PC-9 (cell line): Measurements from ENCODE around the gene XPC. TPM values are rescaled to one million over a fixed set of nuclear protein-coding genes. Genes with fewer than 3 reads are reported as not detected.

Experiments
- BruUV-seq: library from RNA; stranded (reverse); fragments of 400-500 nt; replicated peaks from 2 replicates; lab custom pipeline; 2021; lab: Mats Ljungman, UMichigan
- CTCF ChIA-PET: fragments of 300-600 bp; sonication (Branson Sonifier 250); formaldehyde crosslinking; loops from one replicate; lab custom pipeline; 2022; ENCODE audit warnings: antibody characterized with exemption; lab: Charles Lee
- POLR2A ChIA-PET: fragments of 300-600 bp; sonication (Branson Sonifier 250); formaldehyde crosslinking; loops from one replicate; lab custom pipeline; 2022; ENCODE audit warnings: antibody characterized with exemption; ENCODE audit not compliant: unreplicated experiment; lab: Charles Lee
- DNase-seq, 2 experiments: peaks; one replicate each; pipeline versions ENCODE4 v3.0.0 to v3.0.0-alpha.2; 2015 to 2022; ENCODE audit warnings: mixed read lengths in 1 of 2
- H2AFZ ChIP-seq: fragments of 200-600 bp; sonication (generic); 2 replicates; pipeline ENCODE4 v1.8.1; 2017; ENCODE audit warnings: antibody characterized with exemption
- H3F3A ChIP-seq: fragments of 200-600 bp; sonication (generic); 2 replicates; pipeline ENCODE4 v1.8.1; 2017; ENCODE audit warnings: antibody characterized with exemption, mild to moderate bottlenecking, low read depth; ENCODE audit not compliant: insufficient read depth
- H3K27ac ChIP-seq: fragments of 200-600 bp; sonication (generic); 2 replicates; pipeline ENCODE4 v1.6.1; 2016; ENCODE audit warnings: mixed run types
- H3K27me3 ChIP-seq: fragments of 200-600 bp; sonication (generic); 2 replicates; pipeline ENCODE4 v1.6.1; 2016; ENCODE audit warnings: low read depth, mixed run types; ENCODE audit not compliant: insufficient read depth
- H3K36me3 ChIP-seq: fragments of 200-600 bp; sonication (generic); 2 replicates; pipeline ENCODE4 v1.6.1; 2016; ENCODE audit warnings: low read depth, mixed run types
- H3K4me1 ChIP-seq: fragments of 200-600 bp; sonication (generic); replicated peaks from 2 replicates; pipeline ENCODE4 v1.6.1; 2016; ENCODE audit warnings: mixed run types; ENCODE audit not compliant: insufficient read depth
- H3K4me2 ChIP-seq: fragments of 200-600 bp; sonication (generic); 2 replicates; pipeline ENCODE4 v1.6.1; 2017; ENCODE audit warnings: mixed run types
- H3K4me3 ChIP-seq: fragments of 200-600 bp; sonication (generic); 2 replicates; pipeline ENCODE4 v1.6.1; 2016; ENCODE audit warnings: mixed run types
- H3K79me2 ChIP-seq: fragments of 200-600 bp; sonication (generic); 2 replicates; pipeline ENCODE4 v1.6.1; 2017; ENCODE audit warnings: low read depth, mixed run types
- H3K9me2 ChIP-seq: fragments of 200-600 bp; sonication (generic); 2 replicates; pipeline ENCODE4 v1.8.1; 2017; ENCODE audit warnings: mild to moderate bottlenecking; ENCODE audit not compliant: insufficient read depth
- H3K9me3 ChIP-seq: fragments of 200-600 bp; sonication (generic); 2 replicates; pipeline ENCODE4 v1.8.1; 2016; ENCODE audit warnings: low read depth; ENCODE audit not compliant: insufficient read depth
- H4K20me1 ChIP-seq: fragments of 200-600 bp; sonication (generic); 2 replicates; pipeline ENCODE4 v1.8.1; 2017; ENCODE audit not compliant: insufficient read depth
- CTCF ChIP-seq: fragments of 200-600 bp; sonication (generic); conservative IDR thresholded peaks from 2 replicates; pipeline ENCODE4 v1.6.1; 2017; ENCODE audit warnings: mixed run types, antibody characterized with exemption, mild to moderate bottlenecking, moderate library complexity
- EZH2 ChIP-seq: fragments of 200-600 bp; sonication (generic); IDR thresholded peaks from 2 replicates; pipeline ENCODE4 v1.8.0; 2017; ENCODE audit warnings: antibody characterized with exemption, low read depth
- intact Hi-C: fragments of 100-400 bp; cut with micrococcal nuclease; formaldehyde crosslinking; loops from one replicate; pipeline ENCODE4 v1.10.0; 2022; ENCODE audit not compliant: unreplicated experiment
- total RNA-seq: library from RNA; stranded (reverse); gene quantifications from 2 replicates; pipeline ENCODE4 v1.2.3, GENCODE V29; 2021

Gene XPC
- total RNA-seq, 1 experiment from 2014 or later: 27.1 TPM

GRCh38 chr3:14169435-14169834 lies 9.0 kb downstream of the XPC start:
- no peak for DNase-seq
- H3K79me2 ChIP-seq: 0 out of 2 replicates have a peak, but pooled peaks cover 3% of the 10 kb centered on the region
- peaks cover 14% of the 10 kb centered on the region for H3K4me1 ChIP-seq
- POLR2A ChIA-PET: interaction anchor here (0.7 kb wide), 1 partner anchor 43 kb away, joined by 6 read pairs; no protein-coding TSS in a partner anchor
- 0 out of 2 replicates have a peak, but pooled peaks cover 4% of the 10 kb centered on the region for H3F3A ChIP-seq
- CTCF ChIA-PET: no interaction called here
- H3K9me2 ChIP-seq: no peaks in the 10 kb centered on the region
- no peak overlapping the region for H3K4me2 ChIP-seq
- no peak overlapping the region for H3K4me3 ChIP-seq
- intact Hi-C loops: no loop called here
- TF ChIP-seq EZH2: no peak
- no peak for TF ChIP-seq CTCF
- no peaks in the 10 kb centered on the region for H3K9me3 ChIP-seq
- H4K20me1 ChIP-seq: no peaks in the 10 kb centered on the region
- H3K27ac ChIP-seq: no peak overlapping the region; the same call in 1 of the 2 replicates
- H3K27me3 ChIP-seq: no peaks in the 10 kb centered on the region
- no TSS peak for BruUV-seq
- peaks cover 39% of the 10 kb centered on the region for H3K36me3 ChIP-seq
- H2AFZ ChIP-seq: no peak overlapping the region

GRCh38 chr3:14166877-14167603 lies 11.4 kb downstream of the XPC start:
- H3K4me3 ChIP-seq: no peak overlapping the region
- intact Hi-C loops: no loop called here
- DNase-seq: no peak
- H3K27ac ChIP-seq: no peak overlapping the region
- H4K20me1 ChIP-seq: no peaks in the 10 kb centered on the region
- H3K27me3 ChIP-seq: no peaks in the 10 kb centered on the region
- POLR2A ChIA-PET: no interaction called here
- TF ChIP-seq CTCF (no peak), EZH2 (no peak)
- H3K4me2 ChIP-seq: no peak overlapping the region
- H3K79me2 ChIP-seq: no peaks in the 10 kb centered on the region
- no peak overlapping the region for H2AFZ ChIP-seq
- no peaks in the 10 kb centered on the region for H3K9me2 ChIP-seq
- H3F3A ChIP-seq: 0 out of 2 replicates have a peak, but pooled peaks cover 4% of the 10 kb centered on the region
- H3K36me3 ChIP-seq: peaks cover 49% of the 10 kb centered on the region
- CTCF ChIA-PET: no interaction called here
- H3K9me3 ChIP-seq: no peaks in the 10 kb centered on the region
- no TSS peak for BruUV-seq
- peaks cover 14% of the 10 kb centered on the region for H3K4me1 ChIP-seq

GRCh38 chr3:14162178-14162577 lies 16.2 kb downstream of the XPC start:
- H4K20me1 ChIP-seq: no peaks in the 10 kb centered on the region
- H3K9me2 ChIP-seq: no peaks in the 10 kb centered on the region
- no peaks in the 10 kb centered on the region for H3F3A ChIP-seq
- no peak overlapping the region for H3K27ac ChIP-seq
- ChIA-PET CTCF (no interaction called here), POLR2A (no interaction called here)
- no peak for TF ChIP-seq EZH2
- no peak for TF ChIP-seq CTCF
- no peak overlapping the region for H3K4me3 ChIP-seq
- no peak overlapping the region for H2AFZ ChIP-seq
- no peaks in the 10 kb centered on the region for H3K79me2 ChIP-seq
- H3K4me2 ChIP-seq: no peak overlapping the region
- H3K9me3 ChIP-seq: no peaks in the 10 kb centered on the region; the same call in 1 of the 2 replicates
- no peak for DNase-seq
- intact Hi-C loops: no loop called here
- BruUV-seq: no TSS peak
- H3K4me1 ChIP-seq: no peaks in the 10 kb centered on the region
- H3K27me3 ChIP-seq: no peaks in the 10 kb centered on the region
- peaks cover 46% of the 10 kb centered on the region for H3K36me3 ChIP-seq
